GM12864 (cell line): Measurements from ENCODE around the gene SH3TC2.

Experiments
- DNase-seq: peaks from one replicate; pipeline ENCODE4 v3.0.0-alpha.2; 2011; ENCODE audit warnings: low read depth
- H3K4me3 ChIP-seq: 2 replicates; pipeline ENCODE4 v1.5.1; 2011; ENCODE audit warnings: mild to moderate bottlenecking, low read depth, low read length, control low read depth
- TF ChIP-seq, protein P1 (sequence below): IDR thresholded peaks from 2 replicates; pipeline ENCODE4 v1.5.1; 2011; ENCODE audit warnings: low read depth, mild to moderate bottlenecking, moderate library complexity, low read length, control low read depth, inconsistent platforms; ENCODE audit errors: missing control alignments

SH3TC2 gene

GRCh38 chr5:148970228-148970627, 92.6 kb downstream of the SH3TC2 start:
- TF ChIP-seq, protein P1, sequence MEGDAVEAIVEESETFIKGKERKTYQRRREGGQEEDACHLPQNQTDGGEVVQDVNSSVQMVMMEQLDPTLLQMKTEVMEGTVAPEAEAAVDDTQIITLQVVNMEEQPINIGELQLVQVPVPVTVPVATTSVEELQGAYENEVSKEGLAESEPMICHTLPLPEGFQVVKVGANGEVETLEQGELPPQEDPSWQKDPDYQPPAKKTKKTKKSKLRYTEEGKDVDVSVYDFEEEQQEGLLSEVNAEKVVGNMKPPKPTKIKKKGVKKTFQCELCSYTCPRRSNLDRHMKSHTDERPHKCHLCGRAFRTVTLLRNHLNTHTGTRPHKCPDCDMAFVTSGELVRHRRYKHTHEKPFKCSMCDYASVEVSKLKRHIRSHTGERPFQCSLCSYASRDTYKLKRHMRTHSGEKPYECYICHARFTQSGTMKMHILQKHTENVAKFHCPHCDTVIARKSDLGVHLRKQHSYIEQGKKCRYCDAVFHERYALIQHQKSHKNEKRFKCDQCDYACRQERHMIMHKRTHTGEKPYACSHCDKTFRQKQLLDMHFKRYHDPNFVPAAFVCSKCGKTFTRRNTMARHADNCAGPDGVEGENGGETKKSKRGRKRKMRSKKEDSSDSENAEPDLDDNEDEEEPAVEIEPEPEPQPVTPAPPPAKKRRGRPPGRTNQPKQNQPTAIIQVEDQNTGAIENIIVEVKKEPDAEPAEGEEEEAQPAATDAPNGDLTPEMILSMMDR = no peak
- H3K4me3 ChIP-seq = no peak overlapping the region
- DNase-seq = no peak

DNA sequence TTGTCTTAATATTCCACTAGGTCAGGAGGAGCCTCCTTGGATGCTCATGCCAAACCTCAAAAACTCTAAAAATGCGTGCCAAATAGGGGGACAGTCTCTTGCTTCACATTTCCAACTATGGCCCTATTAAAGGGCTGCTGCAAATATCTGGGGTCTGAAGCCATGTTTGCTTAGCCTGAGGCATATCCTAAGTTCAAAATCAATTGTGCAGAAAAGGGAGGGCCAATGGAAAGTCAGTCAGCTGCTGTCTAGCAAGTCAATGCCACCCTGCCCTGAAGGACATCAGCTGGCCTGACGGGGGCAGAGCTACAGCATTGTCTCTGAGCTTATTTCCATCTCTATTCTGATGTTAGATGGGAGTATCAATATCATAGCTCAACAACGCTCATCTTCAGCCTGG, 93.6 kb downstream of the SH3TC2 start:
- TF ChIP-seq, protein P1 = no peak
- no peak overlapping the region for H3K4me3 ChIP-seq
- DNase-seq = no peak

DNA sequence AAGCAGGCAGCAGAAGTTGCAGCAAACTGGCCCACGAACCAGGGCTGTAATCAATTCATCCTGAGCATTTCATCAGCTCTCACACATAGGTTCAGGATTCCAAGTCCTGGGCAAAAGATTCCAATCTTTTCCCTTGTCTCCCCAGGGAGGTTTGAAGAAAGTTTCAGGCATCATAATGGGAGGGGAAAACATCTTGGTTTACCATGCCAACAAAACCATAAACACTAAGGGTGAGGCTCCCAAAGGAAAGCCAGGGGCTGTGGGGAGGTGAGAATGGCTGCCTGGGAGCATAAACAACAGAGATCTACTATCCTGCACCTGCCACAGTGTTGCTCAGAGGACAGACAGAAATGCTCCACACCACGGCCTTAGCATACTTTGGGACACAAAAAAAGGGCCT, 94.6 kb downstream of the SH3TC2 start:
- H3K4me3 ChIP-seq = no peak overlapping the region
- TF ChIP-seq, protein P1 = no peak
- DNase-seq = no peak

- TF ChIP-seq, protein P1 = no peak
- no peak for DNase-seq
- no peak overlapping the region for H3K4me3 ChIP-seq
Observed at GRCh38 chr5:148967783-148968182, 95.1 kb downstream of the SH3TC2 start.

GRCh38 chr5:148966938-148967337, 95.9 kb downstream of the SH3TC2 start:
- H3K4me3 ChIP-seq = no peak overlapping the region
- no peak for DNase-seq
- TF ChIP-seq, protein P1 = no peak

GRCh38 chr5:148966348-148966747, 96.5 kb downstream of the SH3TC2 start:
- TF ChIP-seq, protein P1 = no peak
- no peak overlapping the region for H3K4me3 ChIP-seq
- no peak for DNase-seq

DNA sequence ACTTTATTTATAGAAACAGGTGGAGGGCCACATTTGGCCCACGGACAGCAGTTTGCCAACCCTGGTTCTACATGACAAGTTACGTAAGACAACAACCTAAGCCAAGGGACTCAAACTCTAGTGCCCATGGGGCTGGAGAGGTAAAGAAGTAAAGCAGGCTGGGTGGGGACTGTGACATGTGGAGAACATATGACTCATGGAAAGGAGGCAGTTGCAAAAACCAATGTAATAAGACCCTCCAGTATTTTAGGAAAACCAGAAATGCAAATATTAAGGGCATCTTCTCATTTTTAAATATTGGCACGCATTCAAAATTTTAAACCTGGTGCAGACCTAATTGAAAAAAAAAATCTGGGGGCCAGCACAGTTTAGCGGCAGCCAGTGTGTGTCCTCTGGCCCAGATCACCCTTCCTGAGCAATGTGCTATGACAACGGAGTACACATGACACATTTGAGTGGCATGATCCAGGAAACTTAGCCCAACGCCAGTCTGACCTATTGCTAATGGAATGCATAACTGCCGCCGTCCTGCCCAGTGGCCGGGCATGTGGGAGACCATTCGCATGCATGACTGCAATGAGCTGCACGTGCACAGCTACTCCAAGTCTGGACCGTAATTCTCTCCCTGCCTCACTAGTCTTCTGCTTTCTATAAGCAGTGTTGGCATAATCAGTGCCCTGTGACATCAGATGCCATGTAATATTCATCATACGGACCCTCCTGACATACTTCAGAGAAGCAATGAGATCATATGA, 97.2 kb downstream of the SH3TC2 start:
- no peak overlapping the region for H3K4me3 ChIP-seq
- TF ChIP-seq, protein P1 = no peak
- DNase-seq = no peak
